A549 treated with Mapracorat at 1 μM for 4 hours (cell line): ENCODE measurements around the gene PSMD11. TPM values are rescaled to one million over a fixed set of nuclear protein-coding genes. Genes with fewer than 3 reads are reported as not detected.

Experiments
- total RNA-seq: library from RNA; stranded (reverse); fragments of 200-300 nt; extraction: Qiagen RNA extraction; gene quantifications from 5 replicates; pipeline ENCODE4 v1.2.3, GENCODE V29; 2022

PSMD11 gene
- 172 to 220 TPM (median 188 TPM) in 5 replicates for total RNA-seq

GRCh38 chr17:32444301-32445073, at the start of gene PSMD11:
Gene PSMD11, plus strand, starts transcription at chr17:32444510. Its CDS starts 14 bp downstream, at chr17:32444524.

DNA sequence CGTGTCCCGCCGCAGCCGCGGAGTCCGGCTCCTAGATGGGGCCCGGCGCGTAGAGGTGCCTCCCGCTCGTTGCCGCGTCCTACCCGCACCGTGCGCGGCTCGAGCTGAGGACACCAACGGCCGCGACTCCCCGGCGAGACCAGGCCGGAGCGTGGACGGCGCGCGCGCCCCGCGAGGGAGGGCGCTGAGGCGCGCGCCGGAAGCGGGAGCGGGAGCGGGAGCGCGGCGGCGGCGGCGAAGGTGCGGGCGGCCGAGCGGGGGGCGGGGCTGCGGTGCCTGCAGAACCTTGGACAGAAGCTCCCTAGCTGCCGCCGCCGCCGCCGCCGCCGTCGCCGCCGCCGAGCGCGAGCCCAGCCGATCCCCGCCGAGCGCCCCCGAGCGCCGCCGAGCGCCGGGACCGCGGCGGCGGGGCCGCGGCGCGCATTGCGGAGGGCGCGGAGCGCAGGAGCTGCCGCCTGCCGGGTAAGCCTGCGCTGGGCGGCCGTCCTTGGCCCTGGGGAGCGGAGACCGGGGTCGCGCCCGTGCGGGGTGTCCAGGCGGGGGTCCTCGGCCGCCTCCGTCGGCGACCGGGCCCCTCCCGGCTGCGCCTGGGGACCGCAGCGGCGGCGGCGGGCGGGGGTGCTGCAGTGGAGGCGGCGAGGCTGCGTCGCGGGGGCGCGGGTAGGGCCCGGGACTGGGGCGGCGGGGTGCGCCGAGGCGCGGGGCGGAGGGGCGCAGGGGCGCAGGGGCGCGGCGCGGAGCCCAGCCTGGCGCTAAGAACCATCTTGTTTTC, 42.6 kb downstream of the PSMD11 start, which contains the start of gene CDK5R1:
Gene CDK5R1, plus strand, starts transcription at position 293 of the 772 bp plus-strand sequence. CDS start 628 bp downstream, outside the sequence.

Other genes starting within 250 kb of the PSMD11 start
- gene RHBDL3, start 178.7 kb upstream of the PSMD11 start, total RNA-seq, result 2.9 to 5.6 TPM (median 4.5 TPM) in 5 replicates
- gene C17orf75, start 102.3 kb upstream of the PSMD11 start, total RNA-seq, result 24.6 to 35.4 TPM (median 29.4 TPM) in 5 replicates
- gene ZNF207, start 94.4 kb upstream of the PSMD11 start, total RNA-seq, result 217 to 238 TPM (median 227 TPM) in 5 replicates
- 4.6 to 6.3 TPM (median 5.8 TPM) in 5 replicates for gene CDK5R1, start 42.5 kb downstream of the PSMD11 start, total RNA-seq